ENCODE results near the gene RING1.
A peak's percentile ranks its signal among the peaks of the same experiment; 100 is the strongest.

Gene RING1

GRCh38 chr6:33247977-33248642, 39.8 kb downstream of the RING1 start:
- peak; percentile 93 for TF ChIP-seq CTCF (IDR thresholded peaks at IDR 0.05; ENCODE audit: borderline replicate concordance, control extremely low read depth, extremely low read depth, insufficient read depth, missing control alignments)
- peak; percentile 84 for DNase-seq (ENCODE audit: low spot score)
- in situ Hi-C loops (cut with MboI; ENCODE audit: low sequenced_read_pairs, unreplicated experiment) = loop anchor here (25.0 kb wide), 1 partner anchor 236 kb away; the partner anchor contains the start of gene HLA-DOA

- in situ Hi-C loops (cut with MboI; ENCODE audit: low sequenced_read_pairs, unreplicated experiment) = loop anchor here (25.0 kb wide), 1 partner anchor 236 kb away; the partner anchor contains the start of gene HLA-DOA
- TF ChIP-seq CTCF (IDR thresholded peaks at IDR 0.05; ENCODE audit: borderline replicate concordance, control extremely low read depth, extremely low read depth, insufficient read depth, missing control alignments) = no peak
- peak; percentile 30 for DNase-seq (ENCODE audit: low spot score)
Measured at GRCh38 chr6:33248643-33248931, 40.3 kb downstream of the RING1 start.

- peak; percentile 93 for DNase-seq (ENCODE audit: low spot score)
- peak; percentile 2 for TF ChIP-seq CTCF (IDR thresholded peaks at IDR 0.05; ENCODE audit: borderline replicate concordance, control extremely low read depth, extremely low read depth, insufficient read depth, missing control alignments)
- in situ Hi-C loops (cut with MboI; ENCODE audit: low sequenced_read_pairs, unreplicated experiment) = loop anchor here (25.0 kb wide), 1 partner anchor 237 kb away; the partner anchor contains the start of gene HLA-DOA
Measured at GRCh38 chr6:33248932-33249731, 40.8 kb downstream of the RING1 start.

- peak; percentile 18 for DNase-seq (ENCODE audit: low spot score)
- no peak for TF ChIP-seq CTCF (IDR thresholded peaks at IDR 0.05; ENCODE audit: borderline replicate concordance, control extremely low read depth, extremely low read depth, insufficient read depth, missing control alignments)
- in situ Hi-C loops (cut with MboI; ENCODE audit: low sequenced_read_pairs, unreplicated experiment) = loop anchor here (25.0 kb wide), 1 partner anchor 238 kb away; the partner anchor contains the start of gene HLA-DOA
Measured at GRCh38 chr6:33249732-33250630, 41.7 kb downstream of the RING1 start.

- no peak for DNase-seq (ENCODE audit: low spot score)
- TF ChIP-seq CTCF (IDR thresholded peaks at IDR 0.05; ENCODE audit: borderline replicate concordance, control extremely low read depth, extremely low read depth, insufficient read depth, missing control alignments) = no peak
- in situ Hi-C loops (cut with MboI; ENCODE audit: low sequenced_read_pairs, unreplicated experiment) = no loop called here
Measured at GRCh38 chr6:33250731-33251130, 42.4 kb downstream of the RING1 start.

GRCh38 chr6:33251395-33252012, 43.2 kb downstream of the RING1 start:
- TF ChIP-seq CTCF (IDR thresholded peaks at IDR 0.05; ENCODE audit: borderline replicate concordance, control extremely low read depth, extremely low read depth, insufficient read depth, missing control alignments) = no peak

More at GRCh38 chr6:33251395-33252012, 43.2 kb downstream of the RING1 start:
- no peak for DNase-seq (ENCODE audit: low spot score)
- in situ Hi-C loops (cut with MboI; ENCODE audit: low sequenced_read_pairs, unreplicated experiment) = no loop called here
